Measurements from ENCODE around the gene TEK.
"Not testable (repeated sequence)": the region's sequence is repeated elsewhere in the genome, so short reads cannot be mapped to it uniquely, and the experiment has no call there.

DNA sequence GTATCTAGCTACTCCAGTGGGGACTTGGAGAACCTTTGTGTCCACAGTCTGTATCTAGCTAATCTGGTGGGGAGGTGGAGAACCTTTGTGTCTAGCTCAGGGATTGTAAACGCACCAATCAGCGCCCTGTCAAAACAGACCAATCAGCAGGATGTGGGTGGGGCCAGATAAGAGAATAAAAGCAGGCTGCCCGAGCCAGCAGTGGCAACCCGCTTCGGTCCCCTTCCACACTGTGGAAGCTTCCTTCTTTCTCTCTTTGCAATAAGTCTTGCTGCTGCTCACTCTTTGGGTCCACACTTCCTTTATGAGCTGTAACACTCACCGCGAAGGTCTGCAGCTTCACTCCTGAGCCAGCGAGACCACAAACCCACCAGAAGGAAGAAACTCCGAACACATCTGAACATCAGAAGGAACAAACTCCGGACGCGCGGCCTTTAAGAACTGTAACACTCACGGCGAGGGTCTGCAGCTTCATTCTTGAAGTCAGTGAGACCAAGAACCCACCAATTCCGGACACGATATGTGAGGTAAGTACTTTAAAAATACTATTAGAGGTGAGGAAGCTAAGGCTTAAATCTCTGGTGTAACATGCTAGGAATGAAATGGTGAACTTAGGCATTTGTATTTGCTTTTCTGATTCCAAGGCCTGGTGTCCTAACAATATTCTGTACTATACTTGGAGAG, 15.5 kb upstream of the TEK start:
- TF ChIP-seq, protein P1, sequence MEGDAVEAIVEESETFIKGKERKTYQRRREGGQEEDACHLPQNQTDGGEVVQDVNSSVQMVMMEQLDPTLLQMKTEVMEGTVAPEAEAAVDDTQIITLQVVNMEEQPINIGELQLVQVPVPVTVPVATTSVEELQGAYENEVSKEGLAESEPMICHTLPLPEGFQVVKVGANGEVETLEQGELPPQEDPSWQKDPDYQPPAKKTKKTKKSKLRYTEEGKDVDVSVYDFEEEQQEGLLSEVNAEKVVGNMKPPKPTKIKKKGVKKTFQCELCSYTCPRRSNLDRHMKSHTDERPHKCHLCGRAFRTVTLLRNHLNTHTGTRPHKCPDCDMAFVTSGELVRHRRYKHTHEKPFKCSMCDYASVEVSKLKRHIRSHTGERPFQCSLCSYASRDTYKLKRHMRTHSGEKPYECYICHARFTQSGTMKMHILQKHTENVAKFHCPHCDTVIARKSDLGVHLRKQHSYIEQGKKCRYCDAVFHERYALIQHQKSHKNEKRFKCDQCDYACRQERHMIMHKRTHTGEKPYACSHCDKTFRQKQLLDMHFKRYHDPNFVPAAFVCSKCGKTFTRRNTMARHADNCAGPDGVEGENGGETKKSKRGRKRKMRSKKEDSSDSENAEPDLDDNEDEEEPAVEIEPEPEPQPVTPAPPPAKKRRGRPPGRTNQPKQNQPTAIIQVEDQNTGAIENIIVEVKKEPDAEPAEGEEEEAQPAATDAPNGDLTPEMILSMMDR (IDR thresholded peaks at IDR 0.05; ENCODE audit: poor library complexity), result not testable (repeated sequence)
- not testable (repeated sequence) for TF ChIP-seq EZH2phosphoT487 (IDR thresholded peaks at IDR 0.05; ENCODE audit: low read depth, severe bottlenecking, unreplicated experiment)
